Activated CD8-positive, alpha-beta T cell treated with anti-CD3 and anti-CD28 coated beads, Interleukin-2, amount 10 ng/mL, durations not matched to agents 7 days and 5 days (primary cell): Measurements from ENCODE around the gene RANBP9. TPM values are rescaled to one million over a fixed set of nuclear protein-coding genes. Genes with fewer than 3 reads are reported as not detected.
A peak's percentile ranks its signal among the peaks of the same experiment; 100 is the strongest.

Source experiments
- ATAC-seq: fragments of 150-1000 bp; cut with Tn5 transposase; one replicate; pipeline ENCODE4 v1.10.0; 2021; ENCODE audit warnings: moderate library complexity
- CTCF ChIA-PET: fragments of 350-600 bp; sonication (Branson Sonifier 250); formaldehyde crosslinking; loops from one replicate; lab custom pipeline; 2021; ENCODE audit warnings: antibody characterized with exemption; lab: Charles Lee
- POLR2A ChIA-PET: fragments of 350-600 bp; sonication (Branson Sonifier 250); formaldehyde crosslinking; loops from one replicate; lab custom pipeline; 2021; ENCODE audit warnings: antibody characterized with exemption; lab: Charles Lee
- DNase-seq: peaks from one replicate; pipeline ENCODE4 v3.0.0-alpha.2; 2020
- H3K27ac Mint-ChIP-seq: one replicate; pipeline ENCODE4 v1.8.0; 2021; ENCODE audit warnings: mild to moderate bottlenecking, mixed read lengths
- H3K27me3 Mint-ChIP-seq: one replicate; pipeline ENCODE4 v1.8.0; 2021; ENCODE audit warnings: low read depth, mixed read lengths
- H3K36me3 Mint-ChIP-seq: one replicate; pipeline ENCODE4 v1.8.0; 2021; ENCODE audit warnings: low read depth, mixed read lengths
- H3K4me1 Mint-ChIP-seq: one replicate; pipeline ENCODE4 v1.8.0; 2021; ENCODE audit warnings: low read depth, mixed read lengths
- H3K4me3 Mint-ChIP-seq: one replicate; pipeline ENCODE4 v1.8.0; 2021; ENCODE audit warnings: mild to moderate bottlenecking, mixed read lengths
- H3K9me3 Mint-ChIP-seq: one replicate; pipeline ENCODE4 v1.8.0; 2022; ENCODE audit warnings: mixed read lengths; ENCODE audit not compliant: insufficient read depth
- total RNA-seq, 2 experiments: library from RNA; stranded (reverse); gene quantifications; one replicate each; pipeline ENCODE4 v1.2.3, GENCODE V29; 2021

Gene RANBP9
- total RNA-seq, 2 experiments from 2014 or later, result 50.0 to 53.4 TPM

GRCh38 chr6:13729891-13730290 is 18.3 kb upstream of the RANBP9 start:
- Mint-ChIP-seq H3K4me3 (no peak overlapping the region), H3K9me3 (no peaks in the 10 kb centered on the region), H3K4me1 (peaks cover 11% of the 10 kb centered on the region), H3K27me3 (peaks cover 8% of the 10 kb centered on the region), H3K27ac (no peak overlapping the region), H3K36me3 (no peaks in the 10 kb centered on the region)
- ChIA-PET CTCF (no interaction called here), POLR2A (no interaction called here)
- no peak for ATAC-seq
- no peak for DNase-seq

DNA sequence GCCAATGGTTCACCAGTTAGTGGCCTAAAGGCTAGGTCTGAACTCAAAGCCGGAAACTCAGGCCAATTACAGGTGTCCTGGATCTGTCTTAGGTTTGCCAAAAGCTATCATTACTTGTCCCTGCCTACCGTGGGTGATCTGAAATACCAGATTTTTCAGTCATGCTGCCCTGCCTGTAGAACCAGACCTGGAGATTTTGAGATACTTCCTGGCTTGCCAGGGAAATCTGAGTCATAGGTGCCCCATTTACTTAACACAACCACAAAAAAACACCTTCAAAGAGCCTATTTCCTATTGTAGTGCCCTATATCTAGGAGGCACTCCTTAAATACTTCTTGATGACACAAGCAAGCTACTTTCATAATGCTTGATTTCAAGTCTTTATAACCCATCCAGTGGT is 13.9 kb upstream of the RANBP9 start:
- ChIA-PET POLR2A (interaction anchor here (0.6 kb wide), 1 partner anchor 109 kb away, joined by 3 read pairs; no protein-coding TSS in a partner anchor), CTCF (interaction anchor here (0.7 to 0.8 kb wide), 2 partner anchors 110 to 1877 kb away, joined by 4 read pairs; no protein-coding TSS in a partner anchor)
- H3K9me3 Mint-ChIP-seq, result no peaks in the 10 kb centered on the region
- peak overlapping the region; percentile 50 for H3K27ac Mint-ChIP-seq
- H3K4me1 Mint-ChIP-seq, result peaks cover 28% of the 10 kb centered on the region
- ATAC-seq (peak; percentile 65), DNase-seq (peak; percentile 28)
- no peak overlapping the region for H3K4me3 Mint-ChIP-seq
- H3K27me3 Mint-ChIP-seq, result no peaks in the 10 kb centered on the region
- no peaks in the 10 kb centered on the region for H3K36me3 Mint-ChIP-seq

GRCh38 chr6:13725052-13725451 is 13.4 kb upstream of the RANBP9 start:
- peaks cover 28% of the 10 kb centered on the region for H3K4me1 Mint-ChIP-seq
- H3K9me3 Mint-ChIP-seq, result no peaks in the 10 kb centered on the region
- H3K27me3 Mint-ChIP-seq, result no peaks in the 10 kb centered on the region
- no peak overlapping the region for H3K4me3 Mint-ChIP-seq
- no peak overlapping the region for H3K27ac Mint-ChIP-seq
- H3K36me3 Mint-ChIP-seq, result no peaks in the 10 kb centered on the region
- ChIA-PET CTCF (no interaction called here), POLR2A (no interaction called here)
- DNase-seq (no peak), ATAC-seq (no peak)

GRCh38 chr6:13724182-13724581 is 12.5 kb upstream of the RANBP9 start:
- Mint-ChIP-seq H3K36me3 (no peaks in the 10 kb centered on the region), H3K27me3 (no peaks in the 10 kb centered on the region), H3K27ac (peak overlapping the region; percentile 30), H3K4me1 (peaks cover 28% of the 10 kb centered on the region), H3K4me3 (no peak overlapping the region), H3K9me3 (no peaks in the 10 kb centered on the region)
- CTCF ChIA-PET, result interaction anchor here (1.0 to 1.2 kb wide), 2 partner anchors 12 to 47 kb away, joined by 3 to 9 read pairs; partner anchors contain the start of gene RANBP9
- POLR2A ChIA-PET, result interaction anchor here (1.0 kb wide), 1 partner anchor 15 kb away, joined by 6 read pairs; no protein-coding TSS in a partner anchor
- DNase-seq (no peak), ATAC-seq (peak; percentile 44)

DNA sequence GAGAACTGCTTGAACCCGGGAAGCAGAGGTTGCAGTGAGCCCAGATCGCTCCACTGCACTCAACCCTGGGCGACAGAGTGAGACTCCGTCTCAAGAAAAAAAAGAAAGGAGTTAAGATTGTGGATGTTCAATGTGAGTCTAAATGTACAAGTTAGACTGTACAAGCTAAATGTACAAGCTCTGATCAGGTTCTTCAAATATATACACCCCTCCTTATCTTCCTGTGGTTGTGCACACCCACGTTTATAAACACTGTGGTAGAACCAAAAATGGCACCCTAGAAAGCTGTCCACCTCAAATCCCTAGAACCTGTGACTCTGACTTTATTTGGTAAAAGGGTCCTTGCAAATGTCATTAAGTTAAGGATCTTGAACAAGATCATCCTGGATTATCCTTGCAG is 11.2 kb upstream of the RANBP9 start:
- Mint-ChIP-seq H3K4me1 (peaks cover 32% of the 10 kb centered on the region), H3K27ac (no peak overlapping the region), H3K27me3 (no peaks in the 10 kb centered on the region), H3K4me3 (no peak overlapping the region), H3K36me3 (peaks cover 2% of the 10 kb centered on the region), H3K9me3 (peaks cover 7% of the 10 kb centered on the region)
- ChIA-PET CTCF (interaction anchor here (1.0 kb wide), 1 partner anchor 11 kb away, joined by 9 read pairs; the partner anchor contains the start of gene RANBP9), POLR2A (interaction anchor here (0.8 kb wide), 1 partner anchor 1749 kb away, joined by 3 read pairs; no protein-coding TSS in a partner anchor)
- ATAC-seq (no peak), DNase-seq (no peak)

DNA sequence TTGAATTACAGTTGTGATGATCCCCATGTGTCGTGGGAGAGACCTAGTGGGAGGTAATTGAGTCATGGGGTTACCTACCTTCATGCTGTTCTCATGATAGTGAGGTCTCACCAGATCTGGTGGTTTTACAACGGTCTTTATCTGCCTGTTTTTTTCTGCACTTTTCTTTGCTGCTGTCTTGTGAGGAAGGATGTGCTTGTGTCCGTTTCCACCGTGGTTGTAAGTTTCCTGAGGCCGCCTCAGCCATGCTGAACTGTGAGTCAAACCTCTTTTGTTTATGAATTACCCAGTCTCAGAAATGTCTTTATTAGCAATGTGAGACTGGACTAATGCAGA is 6.5 kb upstream of the RANBP9 start:
- no peak for DNase-seq
- CTCF ChIA-PET, result no interaction called here
- peaks cover 16% of the 10 kb centered on the region for H3K36me3 Mint-ChIP-seq
- H3K9me3 Mint-ChIP-seq, result peaks cover 12% of the 10 kb centered on the region
- no peaks in the 10 kb centered on the region for H3K27me3 Mint-ChIP-seq
- no peak overlapping the region for H3K27ac Mint-ChIP-seq
- POLR2A ChIA-PET, result no interaction called here
- no peak for ATAC-seq
- H3K4me3 Mint-ChIP-seq, result no peak overlapping the region
- peaks cover 30% of the 10 kb centered on the region for H3K4me1 Mint-ChIP-seq

DNA sequence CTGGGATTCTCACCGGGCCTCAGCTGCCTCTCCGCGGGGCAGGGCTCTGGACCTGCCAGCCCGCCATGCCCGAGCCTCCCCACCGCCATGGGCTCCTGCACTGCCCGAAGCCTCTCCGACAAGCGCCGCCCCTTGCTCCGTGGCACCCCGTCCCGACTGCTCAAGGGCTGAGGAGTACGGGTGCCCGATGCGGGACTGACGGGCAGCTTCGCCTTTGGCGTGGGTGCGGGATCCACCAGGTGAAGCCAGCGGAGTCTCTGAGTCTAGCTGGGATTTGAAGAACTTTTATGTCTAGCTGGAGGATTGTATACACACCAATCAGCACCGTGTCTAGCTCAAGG is 5.3 kb upstream of the RANBP9 start:
- Mint-ChIP-seq H3K27me3 (no peaks in the 10 kb centered on the region), H3K4me3 (no peak overlapping the region), H3K36me3 (peaks cover 16% of the 10 kb centered on the region), H3K9me3 (peaks cover 12% of the 10 kb centered on the region), H3K4me1 (peaks cover 36% of the 10 kb centered on the region), H3K27ac (no peak overlapping the region)
- DNase-seq (no peak), ATAC-seq (no peak)
- CTCF ChIA-PET, result no interaction called here
- POLR2A ChIA-PET, result no interaction called here

- Mint-ChIP-seq H3K9me3 (peaks cover 12% of the 10 kb centered on the region), H3K4me3 (no peak overlapping the region), H3K27ac (no peak overlapping the region), H3K27me3 (no peaks in the 10 kb centered on the region), H3K36me3 (peaks cover 16% of the 10 kb centered on the region), H3K4me1 (peaks cover 36% of the 10 kb centered on the region)
- POLR2A ChIA-PET, result no interaction called here
- ATAC-seq (no peak), DNase-seq (no peak)
- CTCF ChIA-PET, result no interaction called here
Measured at GRCh38 chr6:13716225-13716954, 4.8 kb upstream of the RANBP9 start.

DNA sequence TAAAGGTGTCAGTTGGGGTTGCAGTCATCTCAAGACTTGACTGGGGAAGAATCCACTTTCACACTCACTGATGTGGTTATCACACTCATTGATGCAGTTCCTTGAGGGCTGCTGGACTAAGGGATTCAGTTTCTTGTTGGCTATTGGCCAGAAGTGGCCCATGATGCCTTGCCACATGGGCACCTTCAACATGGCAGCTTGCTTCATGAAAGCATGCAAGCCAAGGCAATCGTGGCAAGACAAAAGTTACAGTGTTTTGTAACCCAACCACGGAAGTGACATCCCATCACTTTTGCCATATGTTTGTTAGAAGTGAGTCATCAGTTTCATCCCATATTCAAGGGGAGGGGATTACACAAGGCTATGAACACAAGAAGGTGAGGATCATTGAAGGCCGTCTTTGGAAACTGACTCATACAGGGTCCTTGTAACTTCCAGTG is 3.8 kb upstream of the RANBP9 start:
- Mint-ChIP-seq H3K9me3 (peaks cover 12% of the 10 kb centered on the region), H3K27me3 (no peaks in the 10 kb centered on the region), H3K4me1 (peaks cover 36% of the 10 kb centered on the region), H3K27ac (no peak overlapping the region), H3K4me3 (no peak overlapping the region), H3K36me3 (peaks cover 16% of the 10 kb centered on the region)
- CTCF ChIA-PET, result no interaction called here
- ATAC-seq (no peak), DNase-seq (peak; percentile 38)
- POLR2A ChIA-PET, result interaction anchor here (0.7 kb wide), 1 partner anchor 387 kb away, joined by 3 read pairs; the partner anchor contains the start of gene TBC1D7

DNA sequence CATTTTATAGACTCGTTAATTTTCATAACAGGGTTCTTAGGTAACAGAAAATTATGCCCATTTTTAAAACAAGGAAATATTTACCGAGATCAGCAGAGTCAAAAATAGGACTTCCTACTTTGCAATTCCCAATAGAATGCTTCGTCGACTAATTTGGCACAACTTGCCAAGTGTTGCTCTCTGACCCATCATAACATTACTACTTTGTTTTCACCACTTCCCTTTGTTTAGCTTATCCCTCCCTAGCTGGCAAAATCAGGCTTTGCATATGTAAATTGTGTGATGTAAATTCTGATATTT is 914 bp upstream of the RANBP9 start:
- Mint-ChIP-seq H3K4me3 (peak overlapping the region; percentile 88), H3K36me3 (peaks cover 26% of the 10 kb centered on the region), H3K27me3 (no peaks in the 10 kb centered on the region), H3K4me1 (peaks cover 46% of the 10 kb centered on the region), H3K9me3 (peaks cover 5% of the 10 kb centered on the region), H3K27ac (peak overlapping the region; percentile 97)
- ChIA-PET CTCF (interaction anchor here (1.5 to 5.0 kb wide), 4 partner anchors 11 to 138 kb away, joined by 3 to 36 read pairs (median 8); partner anchors contain the start of genes NOL7 and SIRT5), POLR2A (interaction anchor here (1.4 to 3.7 kb wide), 4 partner anchors 17 to 102 kb away, joined by 4 to 20 read pairs (median 8); partner anchors contain the start of genes MCUR1 and NOL7)
- ATAC-seq (no peak), DNase-seq (no peak)

GRCh38 chr6:13711324-13711732 is 307 bp downstream of the RANBP9 start:
- Mint-ChIP-seq H3K27me3 (no peaks in the 10 kb centered on the region), H3K4me1 (peaks cover 52% of the 10 kb centered on the region), H3K4me3 (peak overlapping the region; percentile 61), H3K36me3 (peaks cover 23% of the 10 kb centered on the region), H3K9me3 (peaks cover 3% of the 10 kb centered on the region), H3K27ac (peak overlapping the region; percentile 67)
- peak; percentile 75 for DNase-seq
- ChIA-PET POLR2A (interaction anchor here (0.6 to 3.7 kb wide), 15 partner anchors 8 to 398 kb away, joined by 3 to 23 read pairs (median 3); partner anchors contain the start of genes NOL7 and SIRT5), CTCF (interaction anchor here (0.9 to 5.0 kb wide), 7 partner anchors 12 to 95 kb away, joined by 3 to 36 read pairs (median 4); partner anchors contain the start of gene NOL7)
- ATAC-seq, result peak; percentile 63
